Stimulated activated CD8-positive, alpha-beta memory T cell treated with anti-CD3 and anti-CD28 coated beads, Interleukin-7, amount 100 ng/mL, for 4 hours (primary cell): ENCODE data around the gene PARD3.

Source experiments
- DNase-seq, 2 donors: peaks; one replicate each; pipeline ENCODE4 v3.0.0-alpha.2; 2020; ENCODE audit warnings: low read depth in 2 of 2

The PARD3 gene

GRCh38 chr10:34134602-34135001 is 680.5 kb downstream of the PARD3 start:
- DNase-seq, result no peak

- no peak for DNase-seq
Observed at GRCh38 chr10:34133406-34133805, 681.7 kb downstream of the PARD3 start.

GRCh38 chr10:34131152-34131551 is 683.9 kb downstream of the PARD3 start:
- DNase-seq, result no peak

- DNase-seq, result no peak
Observed at GRCh38 chr10:34127676-34128075, 687.4 kb downstream of the PARD3 start.

GRCh38 chr10:34126371-34127151 is 688.5 kb downstream of the PARD3 start:
- no peak for DNase-seq

GRCh38 chr10:34125702-34126101 is 689.4 kb downstream of the PARD3 start:
- DNase-seq, result no peak

- DNase-seq, result no peak
Observed at GRCh38 chr10:34124522-34125035, 690.5 kb downstream of the PARD3 start.

- no peak for DNase-seq
Observed at GRCh38 chr10:34121781-34122622, 693.1 kb downstream of the PARD3 start.

GRCh38 chr10:34121125-34121753 is 693.9 kb downstream of the PARD3 start:
- no peak for DNase-seq

GRCh38 chr10:34119456-34119855 is 695.6 kb downstream of the PARD3 start:
- no peak for DNase-seq

- DNase-seq, result no peak
Observed at GRCh38 chr10:34116681-34117271, 698.3 kb downstream of the PARD3 start.

GRCh38 chr10:34116220-34116641 is 698.9 kb downstream of the PARD3 start:
- DNase-seq, result no peak

GRCh38 chr10:34114914-34115313 is 700.2 kb downstream of the PARD3 start:
- no peak for DNase-seq

- no peak for DNase-seq
Observed at GRCh38 chr10:34113504-34114225, 701.4 kb downstream of the PARD3 start.

GRCh38 chr10:34112171-34112782 is 702.8 kb downstream of the PARD3 start:
- no peak for DNase-seq

- no peak for DNase-seq
Observed at GRCh38 chr10:34111179-34111578, 703.9 kb downstream of the PARD3 start.

GRCh38 chr10:34109952-34110702 is 705.0 kb downstream of the PARD3 start:
- no peak for DNase-seq

GRCh38 chr10:34109495-34109894 is 705.6 kb downstream of the PARD3 start:
- DNase-seq, result no peak

GRCh38 chr10:34107626-34108516 is 707.2 kb downstream of the PARD3 start:
- DNase-seq, result no peak
